Measurements from ENCODE around the gene CBX1. TPM values are rescaled to one million over a fixed set of nuclear protein-coding genes. Genes with fewer than 3 reads are reported as not detected.
"Not testable (repeated sequence)": the region's sequence is repeated elsewhere in the genome, so short reads cannot be mapped to it uniquely, and the experiment has no call there.

Gene CBX1
- total RNA-seq, 1 donor from 2014 or later = 69.3 TPM

DNA sequence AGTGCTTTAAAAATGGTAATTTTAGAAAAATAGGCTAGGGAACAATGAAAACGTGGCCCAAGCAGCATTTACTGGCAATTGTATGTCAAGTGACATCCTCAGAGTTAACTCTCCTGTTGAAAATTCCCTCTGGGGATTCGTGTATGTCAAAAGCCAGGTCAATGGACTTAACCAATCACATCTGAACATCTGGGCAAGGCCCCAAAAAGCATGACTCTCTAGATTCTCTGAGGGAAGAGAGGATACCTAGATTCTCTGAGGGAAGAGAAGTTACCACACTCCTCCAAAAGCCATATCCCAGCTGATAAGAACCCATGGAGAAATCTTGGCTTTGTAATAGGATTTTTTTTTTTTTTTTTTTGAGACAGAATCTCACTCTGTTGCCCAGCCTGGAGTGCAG is 29.6 kb downstream of the CBX1 start:
- Mint-ChIP-seq H3K4me1 (ENCODE audit: low read depth, unreplicated experiment) (peaks cover 18% of the 10 kb centered on the region), H3K9me3 (ENCODE audit: unreplicated experiment) (no peaks in the 10 kb centered on the region), H3K27ac (ENCODE audit: unreplicated experiment) (no peak overlapping the region), H3K36me3 (ENCODE audit: low read depth, unreplicated experiment) (peaks cover 16% of the 10 kb centered on the region), H3K4me3 (ENCODE audit: unreplicated experiment) (no peak overlapping the region), H3K27me3 (ENCODE audit: low read depth, unreplicated experiment) (no peaks in the 10 kb centered on the region)
- no peak overlapping the region for H3K9ac ChIP-seq (ENCODE audit: low read length)
- H3K4me2 ChIP-seq (ENCODE audit: low read length) = no peak overlapping the region
- H3K4me1 ChIP-seq (ENCODE audit: insufficient read depth, low read length) = peaks cover 7% of the 10 kb centered on the region
- H3K36me3 ChIP-seq (ENCODE audit: insufficient read depth, low read length) = peaks cover 55% of the 10 kb centered on the region
- FAIRE-seq = no peak
- no peak for DNase-seq (ENCODE audit: low read depth)
- no peaks in the 10 kb centered on the region for H3K27me3 ChIP-seq (ENCODE audit: insufficient read depth, low read length)
- no peak overlapping the region for H2AFZ ChIP-seq (ENCODE audit: low read depth, low read length)
- peaks cover 13% of the 10 kb centered on the region for H3K79me2 ChIP-seq (ENCODE audit: insufficient read depth, low read length)
- no peak for TF ChIP-seq EZH2 (IDR thresholded peaks at IDR 0.05; ENCODE audit: insufficient read depth, low read length)
- no peak overlapping the region for H3K4me3 ChIP-seq (ENCODE audit: insufficient read depth, low read depth, low read length)
- no peaks in the 10 kb centered on the region for H3K9me3 ChIP-seq (ENCODE audit: insufficient read depth, low read depth, low read length)
- no peak overlapping the region for H3K27ac ChIP-seq (ENCODE audit: low read depth, low read length)
- peaks cover 37% of the 10 kb centered on the region for H4K20me1 ChIP-seq (ENCODE audit: insufficient read depth, low read length)

DNA sequence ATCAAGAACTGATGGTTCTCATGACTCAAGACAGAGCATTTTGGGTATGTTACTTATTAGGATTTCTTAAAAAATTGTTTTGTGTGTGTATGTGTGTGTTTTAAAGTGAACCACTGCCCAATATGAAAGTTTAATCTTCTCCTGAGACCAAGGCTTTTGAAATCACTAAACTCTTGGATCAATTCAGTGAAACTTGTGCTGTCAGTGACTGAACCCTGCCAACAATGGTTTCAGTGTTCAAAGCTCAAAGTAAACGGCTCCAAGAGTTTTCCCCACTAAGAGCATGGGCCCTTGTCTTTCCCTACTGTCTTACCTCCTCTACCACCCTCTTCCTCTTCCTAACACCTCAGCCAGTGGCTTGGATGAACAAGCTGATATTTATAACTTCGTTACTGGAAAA is 31.1 kb downstream of the CBX1 start:
- no peak overlapping the region for H3K27ac Mint-ChIP-seq (ENCODE audit: unreplicated experiment)
- no peak overlapping the region for H3K27ac ChIP-seq (ENCODE audit: low read depth, low read length)

DNA sequence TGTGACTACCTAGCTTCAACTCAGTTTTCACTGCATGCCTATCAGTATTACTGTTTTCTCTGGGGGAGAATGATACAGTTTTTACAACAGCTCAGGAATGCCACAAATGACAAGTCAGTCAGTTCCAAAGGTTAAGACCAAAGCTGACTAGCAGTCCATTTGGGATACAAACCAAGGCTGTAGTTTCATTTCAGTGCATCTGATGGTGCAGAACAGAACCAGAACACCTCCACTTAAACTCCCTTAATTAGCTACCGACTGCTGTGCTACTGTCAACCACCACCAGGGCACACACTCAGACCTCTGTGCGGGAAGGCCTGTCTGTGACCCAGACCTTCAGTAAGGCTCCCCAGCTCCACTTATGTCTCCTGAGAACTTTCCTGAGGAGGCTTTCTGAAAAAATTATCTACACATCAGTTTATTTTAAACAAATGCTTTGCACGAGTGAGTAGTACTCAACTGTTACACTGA is 32.8 kb downstream of the CBX1 start:
- peaks cover 11% of the 10 kb centered on the region for H3K4me1 ChIP-seq (ENCODE audit: insufficient read depth, low read length)
- FAIRE-seq = no peak
- H3K4me3 Mint-ChIP-seq (ENCODE audit: unreplicated experiment) = peak overlapping the region; percentile 27
- peak overlapping the region; percentile 39 for H3K4me2 ChIP-seq (ENCODE audit: low read length)
- no peak overlapping the region for H3K4me3 ChIP-seq (ENCODE audit: insufficient read depth, low read depth, low read length)
- no peaks in the 10 kb centered on the region for H3K9me3 ChIP-seq (ENCODE audit: insufficient read depth, low read depth, low read length)
- no peaks in the 10 kb centered on the region for H3K27me3 ChIP-seq (ENCODE audit: insufficient read depth, low read length)
- H4K20me1 ChIP-seq (ENCODE audit: insufficient read depth, low read length) = peaks cover 40% of the 10 kb centered on the region
- H3K27ac ChIP-seq (ENCODE audit: low read depth, low read length) = peak overlapping the region; percentile 23
- peak overlapping the region; percentile 88 for H3K27ac Mint-ChIP-seq (ENCODE audit: unreplicated experiment)
- peaks cover 14% of the 10 kb centered on the region for H3K36me3 Mint-ChIP-seq (ENCODE audit: low read depth, unreplicated experiment)
- peak overlapping the region; percentile 4 for H3K9ac ChIP-seq (ENCODE audit: low read length)
- peaks cover 8% of the 10 kb centered on the region for H3K79me2 ChIP-seq (ENCODE audit: insufficient read depth, low read length)
- peaks cover 18% of the 10 kb centered on the region for H3K4me1 Mint-ChIP-seq (ENCODE audit: low read depth, unreplicated experiment)
- no peaks in the 10 kb centered on the region for H3K9me3 Mint-ChIP-seq (ENCODE audit: unreplicated experiment)
- peaks cover 61% of the 10 kb centered on the region for H3K36me3 ChIP-seq (ENCODE audit: insufficient read depth, low read length)
- TF ChIP-seq, protein P1, sequence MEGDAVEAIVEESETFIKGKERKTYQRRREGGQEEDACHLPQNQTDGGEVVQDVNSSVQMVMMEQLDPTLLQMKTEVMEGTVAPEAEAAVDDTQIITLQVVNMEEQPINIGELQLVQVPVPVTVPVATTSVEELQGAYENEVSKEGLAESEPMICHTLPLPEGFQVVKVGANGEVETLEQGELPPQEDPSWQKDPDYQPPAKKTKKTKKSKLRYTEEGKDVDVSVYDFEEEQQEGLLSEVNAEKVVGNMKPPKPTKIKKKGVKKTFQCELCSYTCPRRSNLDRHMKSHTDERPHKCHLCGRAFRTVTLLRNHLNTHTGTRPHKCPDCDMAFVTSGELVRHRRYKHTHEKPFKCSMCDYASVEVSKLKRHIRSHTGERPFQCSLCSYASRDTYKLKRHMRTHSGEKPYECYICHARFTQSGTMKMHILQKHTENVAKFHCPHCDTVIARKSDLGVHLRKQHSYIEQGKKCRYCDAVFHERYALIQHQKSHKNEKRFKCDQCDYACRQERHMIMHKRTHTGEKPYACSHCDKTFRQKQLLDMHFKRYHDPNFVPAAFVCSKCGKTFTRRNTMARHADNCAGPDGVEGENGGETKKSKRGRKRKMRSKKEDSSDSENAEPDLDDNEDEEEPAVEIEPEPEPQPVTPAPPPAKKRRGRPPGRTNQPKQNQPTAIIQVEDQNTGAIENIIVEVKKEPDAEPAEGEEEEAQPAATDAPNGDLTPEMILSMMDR (IDR thresholded peaks at IDR 0.05; ENCODE audit: insufficient read depth, low read depth, low read length) = peak; percentile 36
- TF ChIP-seq EZH2 (IDR thresholded peaks at IDR 0.05; ENCODE audit: insufficient read depth, low read length) = no peak
- H3K27me3 Mint-ChIP-seq (ENCODE audit: low read depth, unreplicated experiment) = no peaks in the 10 kb centered on the region
- no peak overlapping the region for H2AFZ ChIP-seq (ENCODE audit: low read depth, low read length)
- DNase-seq (ENCODE audit: low read depth) = peak; percentile 22

More for the DNA sequence above, 31.1 kb downstream of the CBX1 start:
- Histone ChIP-seq H3K4me2 (ENCODE audit: low read length) (no peak overlapping the region), H3K9me3 (ENCODE audit: insufficient read depth, low read depth, low read length) (no peaks in the 10 kb centered on the region), H3K9ac (ENCODE audit: low read length) (no peak overlapping the region), H3K27me3 (ENCODE audit: insufficient read depth, low read length) (no peaks in the 10 kb centered on the region), H3K36me3 (ENCODE audit: insufficient read depth, low read length) (peaks cover 59% of the 10 kb centered on the region), H3K4me1 (ENCODE audit: insufficient read depth, low read length) (peaks cover 7% of the 10 kb centered on the region), H3K4me3 (ENCODE audit: insufficient read depth, low read depth, low read length) (no peak overlapping the region), H4K20me1 (ENCODE audit: insufficient read depth, low read length) (peaks cover 38% of the 10 kb centered on the region), H2AFZ (ENCODE audit: low read depth, low read length) (no peak overlapping the region), H3K79me2 (ENCODE audit: insufficient read depth, low read length) (peaks cover 8% of the 10 kb centered on the region)
- Mint-ChIP-seq H3K4me3 (ENCODE audit: unreplicated experiment) (no peak overlapping the region), H3K9me3 (ENCODE audit: unreplicated experiment) (no peaks in the 10 kb centered on the region), H3K36me3 (ENCODE audit: low read depth, unreplicated experiment) (peaks cover 16% of the 10 kb centered on the region), H3K4me1 (ENCODE audit: low read depth, unreplicated experiment) (peaks cover 18% of the 10 kb centered on the region), H3K27me3 (ENCODE audit: low read depth, unreplicated experiment) (no peaks in the 10 kb centered on the region)
- no peak for TF ChIP-seq EZH2 (IDR thresholded peaks at IDR 0.05; ENCODE audit: insufficient read depth, low read length)
- TF ChIP-seq, protein P1 (IDR thresholded peaks at IDR 0.05; ENCODE audit: insufficient read depth, low read depth, low read length) = no peak
- FAIRE-seq (no peak), DNase-seq (ENCODE audit: low read depth) (no peak)

DNA sequence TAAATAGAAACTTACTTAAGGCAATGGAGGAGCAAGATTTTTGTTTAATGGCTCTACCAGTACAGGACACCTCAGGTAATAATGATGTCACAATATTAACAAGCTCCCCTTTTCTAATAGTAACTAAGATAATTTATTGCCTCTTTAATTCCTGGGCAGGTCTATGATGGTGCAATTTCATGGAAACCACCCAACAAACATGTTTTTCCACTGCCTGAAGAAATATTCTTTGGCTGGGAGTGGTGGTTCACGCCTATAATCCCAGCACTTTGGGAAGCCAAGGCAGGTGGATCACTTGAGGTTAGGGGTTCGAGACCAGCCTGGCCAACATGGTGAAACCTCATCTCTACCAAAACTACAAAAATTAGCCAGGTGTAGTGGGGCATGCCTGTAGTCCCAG is 33.5 kb downstream of the CBX1 start:
- H3K27me3 ChIP-seq (ENCODE audit: insufficient read depth, low read length); H3K9me3 ChIP-seq (ENCODE audit: insufficient read depth, low read depth, low read length); H3K4me3 ChIP-seq (ENCODE audit: insufficient read depth, low read depth, low read length); H3K79me2 ChIP-seq (ENCODE audit: insufficient read depth, low read length); H2AFZ ChIP-seq (ENCODE audit: low read depth, low read length); H3K4me2 ChIP-seq (ENCODE audit: low read length); DNase-seq (ENCODE audit: low read depth); H3K4me3 Mint-ChIP-seq (ENCODE audit: unreplicated experiment); H3K27me3 Mint-ChIP-seq (ENCODE audit: low read depth, unreplicated experiment); H3K9ac ChIP-seq (ENCODE audit: low read length); H3K9me3 Mint-ChIP-seq (ENCODE audit: unreplicated experiment); FAIRE-seq; H3K27ac ChIP-seq (ENCODE audit: low read depth, low read length): not testable (repeated sequence)
- Histone ChIP-seq H4K20me1 (ENCODE audit: insufficient read depth, low read length) (peaks cover 40% of the 10 kb centered on the region), H3K4me1 (ENCODE audit: insufficient read depth, low read length) (peaks cover 11% of the 10 kb centered on the region), H3K36me3 (ENCODE audit: insufficient read depth, low read length) (peaks cover 60% of the 10 kb centered on the region)
- peaks cover 14% of the 10 kb centered on the region for H3K36me3 Mint-ChIP-seq (ENCODE audit: low read depth, unreplicated experiment)
- peak overlapping the region; percentile 88 for H3K27ac Mint-ChIP-seq (ENCODE audit: unreplicated experiment)
- peaks cover 18% of the 10 kb centered on the region for H3K4me1 Mint-ChIP-seq (ENCODE audit: low read depth, unreplicated experiment)
